ENCODE measurements around the gene GNAS-AS1.
A peak's percentile ranks its signal among the peaks of the same experiment; 100 is the strongest.

GNAS-AS1 gene

DNA sequence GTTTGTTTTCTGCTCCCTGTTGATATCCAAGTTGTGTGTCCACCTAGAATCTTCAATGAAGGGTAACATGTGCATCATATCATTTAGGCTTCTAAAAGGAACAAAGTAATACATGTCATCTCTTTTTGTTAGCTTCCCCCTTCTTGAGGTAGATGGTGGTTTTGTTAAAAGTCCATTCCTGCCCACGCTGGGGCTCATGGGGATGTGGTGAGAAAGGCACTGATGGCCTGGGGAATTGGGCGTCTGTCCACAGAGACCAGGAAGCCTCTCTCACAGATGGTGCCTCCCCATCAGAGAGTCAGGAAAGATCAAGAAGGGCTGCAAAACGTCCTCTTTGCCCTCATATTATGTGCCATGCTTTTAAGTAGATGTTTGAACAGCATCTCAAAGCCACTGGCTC, 34.3 kb upstream of the GNAS-AS1 start:
- no peak for DNase-seq

DNA sequence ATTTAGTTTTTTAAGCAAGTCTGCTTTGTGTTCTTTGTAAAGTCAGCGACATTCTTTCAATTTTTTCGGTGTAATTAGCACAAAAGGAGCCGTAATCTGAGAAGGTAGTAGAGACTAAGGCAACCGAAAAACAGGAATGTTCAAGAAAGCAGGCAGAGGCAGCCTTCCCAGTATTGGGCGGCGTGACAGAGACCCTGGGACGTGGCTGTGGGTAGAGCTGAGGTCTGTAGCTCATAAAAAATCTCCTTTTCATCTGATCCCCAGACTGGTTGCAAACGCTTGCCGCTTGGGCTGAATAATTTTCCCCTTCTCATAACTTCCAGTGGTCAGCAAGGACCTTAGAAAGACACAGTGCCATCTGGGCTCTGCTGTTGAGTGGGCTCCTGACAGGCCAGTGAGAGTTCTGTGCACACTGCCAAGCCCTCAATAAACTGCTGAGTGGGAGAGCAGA, 32.6 kb upstream of the GNAS-AS1 start:
- DNase-seq = no peak

GRCh38 chr20:58882704-58883089, 32.0 kb upstream of the GNAS-AS1 start:
- no peak for DNase-seq

- DNase-seq = no peak
Measured at GRCh38 chr20:58880994-58881752, 30.5 kb upstream of the GNAS-AS1 start.

GRCh38 chr20:58880441-58880840, 29.7 kb upstream of the GNAS-AS1 start:
- no peak for DNase-seq

GRCh38 chr20:58878399-58878798, 27.7 kb upstream of the GNAS-AS1 start:
- DNase-seq = no peak

- no peak for DNase-seq
Measured at GRCh38 chr20:58877976-58878360, 27.3 kb upstream of the GNAS-AS1 start.

DNA sequence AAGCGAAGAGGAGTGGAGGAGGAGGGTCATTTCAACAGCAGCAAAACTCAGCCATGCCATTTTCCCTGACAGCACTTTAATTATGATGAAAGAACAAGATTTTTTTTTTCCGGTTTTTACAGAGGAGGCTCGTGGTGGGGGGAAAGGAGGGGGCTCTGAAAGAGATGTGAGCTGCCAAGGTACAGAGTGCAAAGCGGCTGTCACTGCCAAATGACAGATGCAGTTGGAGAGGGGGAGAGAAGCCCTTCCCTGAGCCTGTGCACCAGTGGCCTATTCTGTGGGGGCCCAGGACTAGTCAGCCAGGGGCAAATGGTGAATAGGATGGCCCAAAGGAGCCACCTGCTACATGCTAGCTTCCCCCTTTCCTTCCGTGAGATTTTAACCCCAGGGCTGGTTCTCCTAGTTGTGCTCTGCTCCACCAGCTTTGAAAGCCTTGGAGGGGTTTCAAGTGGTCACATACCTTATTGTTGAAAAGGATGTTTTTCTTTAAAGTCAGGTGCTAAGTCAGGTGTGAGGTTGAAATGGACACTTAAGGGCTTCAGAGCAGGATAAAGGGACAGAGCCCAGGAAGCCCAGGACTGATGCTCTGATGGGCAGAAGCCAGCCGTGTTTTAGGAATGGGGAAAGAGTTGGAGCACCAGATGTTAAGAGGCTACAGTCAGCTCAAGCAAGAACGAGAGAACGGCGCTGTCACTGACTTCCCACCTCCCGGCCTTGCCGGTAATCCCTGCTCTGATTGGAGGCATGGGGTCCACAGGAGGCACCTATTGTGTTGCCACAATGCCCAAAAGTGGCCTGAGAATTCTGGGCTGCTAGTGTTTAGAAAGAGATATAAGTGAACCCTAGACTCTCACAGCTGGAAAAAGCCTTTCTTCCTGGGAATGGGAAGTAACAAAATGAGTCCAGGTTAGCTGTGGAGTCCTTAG, 26.6 kb upstream of the GNAS-AS1 start:
- DNase-seq = no peak

DNA sequence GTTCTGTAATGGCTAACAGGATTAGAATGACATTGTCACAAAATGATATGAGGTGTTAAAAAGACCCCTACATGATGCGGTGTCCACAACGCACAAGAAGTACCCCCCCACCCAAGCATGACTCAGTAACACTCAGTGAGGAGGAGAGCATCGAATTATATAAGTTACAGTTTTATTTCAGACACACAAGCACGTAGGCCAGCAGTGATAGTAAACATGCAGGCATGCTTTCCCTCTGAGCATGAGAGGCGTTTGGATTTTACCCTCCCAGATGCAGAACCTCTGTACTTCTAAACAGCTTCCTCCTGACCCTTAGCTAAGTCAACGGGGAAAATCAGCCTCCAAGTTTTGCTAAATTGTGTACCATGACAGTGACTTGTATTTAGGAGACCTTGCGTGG, 25.7 kb upstream of the GNAS-AS1 start:
- no peak for DNase-seq

DNA sequence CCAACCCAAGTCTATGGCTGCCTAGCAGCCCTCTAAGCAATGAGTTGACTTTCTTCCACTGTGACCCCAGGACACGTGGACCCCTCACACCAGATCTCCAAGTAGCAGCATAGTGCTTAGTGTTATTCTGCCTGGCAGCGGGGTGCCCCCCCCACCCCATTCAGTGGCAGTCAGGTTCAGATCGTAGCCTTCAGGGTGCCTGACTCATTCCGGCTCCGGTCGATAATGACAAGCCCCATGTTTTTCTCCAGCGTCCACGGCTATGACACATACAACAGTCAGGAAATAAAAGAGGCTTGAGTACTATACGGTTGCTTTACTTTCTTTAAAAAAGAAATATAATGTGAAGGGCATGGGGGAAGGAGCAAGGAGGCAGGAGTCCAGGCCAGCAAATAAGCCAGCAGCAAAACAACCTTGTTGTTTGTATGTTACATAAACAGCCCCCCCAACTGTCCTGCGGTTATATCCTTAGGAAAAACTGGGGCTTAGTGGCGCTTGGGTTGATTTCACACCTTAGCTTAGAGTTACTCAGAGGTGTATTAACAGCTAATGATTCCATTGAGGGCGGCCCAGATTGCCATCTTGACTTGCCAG, 24.9 kb upstream of the GNAS-AS1 start:
- no peak for DNase-seq

DNA sequence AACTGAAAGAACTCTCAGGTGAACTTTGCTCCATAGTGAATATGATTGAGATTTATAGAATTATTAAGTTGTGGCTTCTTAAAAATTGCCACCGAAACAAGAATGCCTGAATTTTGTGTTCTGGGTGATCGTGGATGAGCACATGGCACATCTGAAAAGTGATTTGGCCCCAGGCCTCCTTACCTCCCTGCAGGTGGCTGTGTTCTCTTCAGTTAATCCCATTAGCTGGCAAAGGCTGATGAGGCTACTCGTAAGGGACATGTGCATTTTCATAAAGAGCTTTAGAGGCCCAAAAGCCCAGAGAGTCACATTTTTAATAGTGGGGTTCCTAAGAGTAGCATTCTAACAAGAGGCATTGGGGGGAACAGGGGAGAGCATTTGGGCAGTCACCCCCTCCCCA, 24.4 kb upstream of the GNAS-AS1 start:
- no peak for DNase-seq

GRCh38 chr20:58874469-58874868, 23.8 kb upstream of the GNAS-AS1 start:
- no peak for DNase-seq

DNA sequence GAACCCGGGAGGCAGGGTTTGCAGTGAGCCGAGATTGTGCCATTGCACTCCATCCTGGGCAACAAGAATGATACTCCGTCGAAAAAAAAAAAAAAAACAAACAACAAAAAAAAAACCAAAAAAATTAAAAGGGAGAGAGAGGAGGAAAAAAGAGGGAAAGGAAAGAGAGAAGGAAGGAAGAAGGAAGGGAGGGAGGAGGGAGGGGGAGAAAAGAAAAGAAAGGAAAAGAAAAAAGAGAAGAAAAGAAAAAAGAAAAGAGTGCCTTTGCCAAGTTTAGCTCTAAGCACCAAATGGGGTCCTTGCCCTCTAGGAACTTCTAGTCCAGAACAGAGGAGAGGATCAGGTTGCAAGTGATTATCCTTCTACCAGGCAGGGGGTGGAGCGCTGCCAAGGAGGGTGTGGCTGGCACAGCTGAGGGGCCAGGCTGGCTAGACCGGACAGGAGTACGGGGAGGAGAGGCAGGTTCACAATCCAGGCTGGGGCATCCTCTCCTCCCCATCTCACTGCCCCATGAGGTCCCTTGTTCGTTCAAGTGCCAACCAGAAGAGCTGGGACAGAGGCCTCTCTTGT, 20.9 kb upstream of the GNAS-AS1 start:
- DNase-seq = no peak

DNA sequence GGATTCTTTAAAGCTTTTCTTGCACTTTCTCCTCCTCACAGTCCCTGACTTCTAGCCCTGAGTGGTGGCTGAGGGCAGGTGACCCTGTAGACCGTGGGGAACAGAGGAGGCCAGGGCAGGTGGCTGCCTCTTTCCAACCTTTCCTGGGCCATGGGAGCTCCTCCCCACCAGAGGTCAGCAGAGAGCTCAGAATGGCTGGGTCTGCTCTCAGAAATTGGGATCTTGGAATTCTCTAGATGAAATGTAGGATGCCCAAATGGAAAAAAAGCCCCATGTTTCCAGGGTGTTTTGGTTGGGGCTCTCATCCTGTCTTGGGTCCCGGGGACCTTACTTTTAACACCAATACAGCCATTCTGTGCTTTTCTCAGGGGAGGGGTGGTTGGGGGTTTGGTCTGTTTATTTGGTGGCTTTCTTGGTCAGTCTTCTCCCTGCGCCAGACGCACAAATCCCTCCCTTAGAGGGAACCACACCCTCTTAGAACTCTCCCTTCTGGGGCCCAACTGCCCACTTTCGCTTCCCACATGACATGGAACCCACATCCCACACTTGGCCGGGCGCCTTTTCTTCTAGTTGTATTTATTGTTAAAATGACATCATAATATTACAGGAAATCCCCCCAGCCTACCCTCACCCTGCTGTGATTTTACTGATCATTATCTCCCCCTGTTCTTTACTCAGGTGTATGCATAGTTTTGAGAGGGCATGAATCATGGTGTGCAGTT, 19.8 kb upstream of the GNAS-AS1 start:
- DNase-seq = peak; percentile 58

DNA sequence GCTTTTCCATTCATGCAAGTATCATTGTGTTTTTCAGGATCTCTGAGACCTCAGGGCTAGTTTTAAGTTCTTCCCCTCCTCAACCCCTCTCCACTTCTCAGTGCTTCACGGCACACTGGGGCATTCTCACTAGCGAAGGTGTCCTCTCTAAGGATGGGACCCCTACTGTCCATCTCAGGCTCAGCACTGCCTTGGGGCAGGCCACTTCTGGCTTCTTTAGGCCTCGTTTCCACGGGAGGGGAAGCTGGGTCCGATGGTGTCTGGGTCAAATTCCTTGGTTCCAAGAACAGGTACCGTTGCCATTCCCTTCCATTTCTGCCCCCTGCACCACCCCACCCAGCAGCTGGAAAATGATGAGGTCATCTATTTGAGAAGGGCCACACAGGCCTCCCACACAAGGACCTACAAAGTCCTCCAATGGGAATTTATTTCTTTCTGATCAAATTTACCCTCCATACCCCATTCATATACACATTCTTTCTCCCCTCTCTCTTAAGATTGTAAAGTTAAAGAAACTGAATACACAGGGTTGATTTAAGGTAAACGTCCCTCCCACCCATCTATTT, 19.0 kb upstream of the GNAS-AS1 start:
- no peak for DNase-seq

DNA sequence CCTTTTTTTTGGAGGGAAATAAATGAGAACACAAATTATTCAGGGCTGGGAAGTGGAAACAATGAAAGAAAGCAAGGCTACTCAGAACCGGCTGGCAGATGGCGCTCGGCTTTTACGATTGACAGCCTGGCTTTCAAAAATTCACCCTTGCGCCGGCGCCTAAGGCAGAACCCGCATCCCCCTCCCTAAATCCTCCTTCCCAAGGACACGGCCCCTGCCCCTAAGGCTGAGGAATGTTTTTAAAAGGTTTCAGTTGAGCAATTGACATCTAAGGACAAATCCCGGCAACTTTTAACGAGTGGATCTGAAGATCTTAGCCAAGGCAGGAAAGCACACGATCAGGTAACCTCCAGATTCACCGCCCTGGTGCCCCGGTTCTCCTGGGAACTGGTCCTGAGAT, 18.1 kb upstream of the GNAS-AS1 start:
- DNase-seq = no peak

GRCh38 chr20:58867211-58867610, 16.5 kb upstream of the GNAS-AS1 start:
- no peak for DNase-seq

DNA sequence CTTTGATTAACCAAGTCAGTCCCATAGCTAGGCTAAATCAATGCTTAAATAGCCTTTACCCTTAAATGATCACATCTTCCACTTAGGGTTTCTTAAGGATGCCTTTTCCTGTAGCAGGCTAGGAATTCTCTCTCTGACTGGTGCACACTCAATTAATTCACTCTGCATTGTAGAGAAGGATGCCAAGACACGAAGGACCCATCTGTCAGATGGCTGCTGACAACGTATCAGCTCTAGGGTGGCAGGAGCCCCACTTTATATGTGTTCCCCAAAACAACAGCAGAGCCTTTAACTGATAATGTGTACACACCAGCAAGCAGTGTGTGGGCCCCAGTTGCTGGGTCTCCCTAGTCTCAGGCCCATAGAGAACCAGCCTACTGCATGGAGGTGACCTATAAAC, 15.1 kb upstream of the GNAS-AS1 start:
- no peak for DNase-seq

GRCh38 chr20:58864346-58864745, 13.6 kb upstream of the GNAS-AS1 start:
- no peak for DNase-seq

GRCh38 chr20:58863044-58863790, 12.5 kb upstream of the GNAS-AS1 start:
- DNase-seq = no peak
